T-helper 22 cell (primary cell): ENCODE measurements around the gene FBLN2.
"Not testable (repeated sequence)": the region's sequence is repeated elsewhere in the genome, so short reads cannot be mapped to it uniquely, and the experiment has no call there.

ENCODE experiments used
- DNase-seq: peaks from one replicate; pipeline ENCODE4 v3.0.0-alpha.2; 2020; ENCODE audit warnings: low read depth

The FBLN2 gene

DNA sequence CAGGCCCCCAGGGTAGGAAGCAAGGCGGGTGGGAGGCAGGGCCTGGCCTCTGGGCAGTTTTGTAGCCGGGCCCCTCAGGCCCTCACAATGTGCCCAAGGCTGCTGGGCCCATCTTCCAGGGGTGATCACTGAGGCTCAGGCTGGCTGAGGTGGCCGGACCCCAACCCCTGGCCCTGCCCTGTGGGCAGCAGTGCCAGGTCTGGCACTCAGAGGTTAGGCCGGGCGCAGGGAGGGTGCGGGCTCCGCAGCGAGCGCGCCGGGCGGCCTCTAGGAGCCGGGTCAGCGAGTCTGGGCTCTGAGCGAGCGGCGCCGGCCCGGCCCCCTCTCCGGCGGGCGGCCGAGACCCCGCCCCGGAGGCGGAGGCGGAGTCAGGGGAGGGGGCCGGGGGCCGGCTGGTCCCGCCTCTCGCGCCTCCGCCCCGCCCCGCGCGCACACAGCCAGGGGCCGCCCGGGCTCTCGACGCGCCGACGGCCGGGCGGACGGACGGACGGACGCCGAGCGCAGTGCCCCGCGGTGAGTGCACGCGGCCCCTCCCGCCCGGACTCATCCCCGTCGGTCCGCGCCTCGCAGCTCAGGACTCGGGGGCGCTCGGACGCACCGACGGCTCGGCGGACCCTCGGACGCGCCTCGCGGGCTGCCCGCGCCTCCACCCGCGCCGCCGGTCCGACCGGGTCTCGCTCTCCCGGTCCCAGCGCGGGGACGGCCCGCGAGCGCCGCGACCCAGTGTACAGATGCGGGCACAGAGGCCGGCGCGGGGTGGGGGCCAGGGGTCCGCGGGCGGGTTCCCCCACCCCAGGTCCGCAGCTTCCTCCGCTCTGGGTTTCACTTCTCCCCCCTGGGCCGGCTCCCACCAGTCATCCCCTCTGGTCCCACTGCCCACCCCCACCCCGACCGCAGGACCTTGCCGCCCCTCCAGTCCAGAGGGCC lies at the start of gene FBLN2:
Gene FBLN2, plus strand, starts transcription at position 430 of the 927 bp plus-strand sequence. CDS start 21,231 bp downstream, outside the sequence.
- DNase-seq, result no peak

DNA sequence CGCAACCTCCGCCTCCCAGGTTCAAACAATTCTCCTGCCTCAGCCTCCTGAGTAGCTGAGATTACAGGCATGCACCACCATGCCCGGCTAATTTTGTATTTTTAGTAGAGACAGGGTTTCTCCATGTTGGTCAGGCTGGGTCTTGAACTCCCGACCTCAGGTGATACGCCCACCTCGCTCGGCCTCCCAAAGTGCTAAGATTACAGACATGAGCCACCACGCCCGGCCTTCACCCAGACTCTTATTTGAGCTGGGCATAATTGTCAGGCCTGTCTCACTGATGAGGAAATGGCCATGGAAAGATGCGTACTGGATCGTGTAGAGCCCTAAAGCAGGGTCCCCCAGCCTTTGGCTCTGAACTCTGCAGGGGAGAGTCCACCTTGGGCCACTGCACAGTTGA lies 49.7 kb upstream of the FBLN2 start:
- not testable (repeated sequence) for DNase-seq

DNA sequence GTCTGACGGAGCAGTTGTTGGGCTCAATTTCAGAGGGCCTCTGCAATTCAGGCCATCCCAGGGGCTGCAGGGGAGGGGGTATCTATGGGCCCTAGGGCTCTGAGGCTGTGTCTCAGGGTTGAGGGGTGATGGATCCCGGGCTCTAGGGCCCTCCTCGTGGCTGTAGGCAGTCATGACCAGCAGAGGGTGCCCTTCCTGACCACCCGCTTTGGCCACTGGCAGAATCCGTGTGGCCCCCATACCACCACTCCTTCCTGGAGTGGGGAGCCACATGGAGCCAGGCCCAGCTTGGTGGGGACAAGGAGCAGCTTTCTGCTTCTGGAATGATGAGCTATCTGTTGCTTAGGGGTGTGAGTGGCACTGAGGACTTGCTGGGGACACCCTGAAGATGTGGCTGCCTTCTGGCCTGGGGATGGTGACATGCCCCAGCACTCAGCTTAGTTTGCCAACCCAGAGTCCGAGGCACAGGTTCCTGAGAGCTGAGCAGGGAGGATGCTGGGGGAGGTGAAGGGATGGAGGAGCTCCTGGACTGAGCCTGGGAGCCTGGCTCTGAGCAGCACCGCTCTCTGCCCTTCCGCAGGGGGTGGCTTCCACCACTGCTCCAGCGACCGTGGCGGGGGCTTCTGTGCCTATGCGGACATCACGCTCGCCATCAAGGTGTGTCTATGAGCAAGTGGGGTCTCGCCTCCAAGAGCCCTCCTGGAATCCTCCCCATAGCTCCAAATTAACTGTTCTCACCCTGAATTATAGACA lies 48.6 kb upstream of the FBLN2 start:
- no peak for DNase-seq

GRCh38 chr3:13501056-13501455 lies 47.9 kb upstream of the FBLN2 start:
- no peak for DNase-seq

- no peak for DNase-seq
These were observed 47.4 kb upstream of the FBLN2 start for GRCh38 chr3:13501521-13501920.

GRCh38 chr3:13501958-13502790 lies 46.8 kb upstream of the FBLN2 start:
- no peak for DNase-seq

DNA sequence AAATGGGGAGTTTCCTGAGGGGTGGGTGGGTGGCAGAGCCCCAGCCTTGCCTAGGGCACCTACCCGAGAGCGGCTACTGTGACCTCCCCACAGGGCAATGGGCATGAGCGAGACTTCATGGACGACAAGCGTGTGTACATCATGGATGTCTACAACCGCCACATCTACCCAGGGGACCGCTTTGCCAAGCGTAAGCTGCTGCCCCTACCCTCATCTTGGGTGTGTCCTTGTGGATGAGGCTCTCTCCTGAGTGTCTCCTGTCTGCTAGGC lies 46.2 kb upstream of the FBLN2 start:
- DNase-seq, result no peak

- no peak for DNase-seq
These were observed 44.6 kb upstream of the FBLN2 start for GRCh38 chr3:13504161-13504831.

DNA sequence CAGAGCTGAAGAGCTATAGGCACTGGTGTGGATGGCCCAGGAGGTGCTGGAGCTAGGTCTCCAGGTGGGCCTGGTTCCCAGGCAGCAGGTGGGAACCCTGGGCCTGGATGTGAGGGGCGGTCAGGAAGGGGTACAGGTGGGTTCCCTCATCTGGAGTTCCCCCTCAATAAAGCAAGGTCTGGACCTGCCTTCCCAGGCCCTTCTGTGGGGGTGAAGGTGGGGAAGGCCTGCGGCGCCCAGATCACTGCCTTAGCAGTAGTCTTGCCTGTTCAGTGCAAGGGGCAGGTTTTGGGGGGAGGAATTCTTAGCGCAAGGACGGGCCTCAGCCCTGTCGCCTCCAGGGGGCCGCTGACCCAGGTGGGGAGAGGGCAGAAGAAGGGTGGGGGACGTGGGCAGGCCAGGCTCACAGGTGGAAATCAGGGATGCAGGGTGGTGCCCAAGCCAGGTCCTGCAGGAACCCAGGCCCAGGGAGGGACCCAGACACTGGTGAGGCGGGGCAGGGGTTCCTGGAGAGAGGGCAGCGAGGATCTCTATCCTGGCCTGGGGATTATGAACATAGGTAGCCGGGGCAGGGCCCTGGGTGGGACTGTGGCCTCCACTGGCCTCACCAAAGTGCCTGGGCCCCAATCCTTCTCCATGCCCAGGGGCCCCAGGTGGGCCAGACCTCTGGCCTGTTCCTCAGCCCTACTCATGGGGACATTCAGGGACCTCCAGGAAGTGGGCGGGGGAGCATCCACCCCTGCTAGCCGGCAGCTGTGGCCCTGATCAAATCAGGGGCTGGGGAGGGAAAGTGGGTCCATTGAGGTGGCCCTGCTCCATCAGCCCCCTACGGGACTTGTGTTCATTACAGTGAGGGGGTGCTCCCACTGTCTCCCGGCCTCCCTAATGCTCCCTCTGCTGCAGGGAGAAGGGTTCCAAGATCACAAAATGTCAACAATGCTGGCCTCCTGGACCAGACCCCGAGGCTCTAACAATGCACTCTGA lies 43.5 kb upstream of the FBLN2 start:
- DNase-seq, result no peak

- DNase-seq, result no peak
These were observed 42.7 kb upstream of the FBLN2 start for GRCh38 chr3:13506239-13506638.

GRCh38 chr3:13506680-13507079 lies 42.2 kb upstream of the FBLN2 start:
- DNase-seq, result no peak

- DNase-seq, result no peak
These were observed 41.7 kb upstream of the FBLN2 start for GRCh38 chr3:13507247-13507569.

DNA sequence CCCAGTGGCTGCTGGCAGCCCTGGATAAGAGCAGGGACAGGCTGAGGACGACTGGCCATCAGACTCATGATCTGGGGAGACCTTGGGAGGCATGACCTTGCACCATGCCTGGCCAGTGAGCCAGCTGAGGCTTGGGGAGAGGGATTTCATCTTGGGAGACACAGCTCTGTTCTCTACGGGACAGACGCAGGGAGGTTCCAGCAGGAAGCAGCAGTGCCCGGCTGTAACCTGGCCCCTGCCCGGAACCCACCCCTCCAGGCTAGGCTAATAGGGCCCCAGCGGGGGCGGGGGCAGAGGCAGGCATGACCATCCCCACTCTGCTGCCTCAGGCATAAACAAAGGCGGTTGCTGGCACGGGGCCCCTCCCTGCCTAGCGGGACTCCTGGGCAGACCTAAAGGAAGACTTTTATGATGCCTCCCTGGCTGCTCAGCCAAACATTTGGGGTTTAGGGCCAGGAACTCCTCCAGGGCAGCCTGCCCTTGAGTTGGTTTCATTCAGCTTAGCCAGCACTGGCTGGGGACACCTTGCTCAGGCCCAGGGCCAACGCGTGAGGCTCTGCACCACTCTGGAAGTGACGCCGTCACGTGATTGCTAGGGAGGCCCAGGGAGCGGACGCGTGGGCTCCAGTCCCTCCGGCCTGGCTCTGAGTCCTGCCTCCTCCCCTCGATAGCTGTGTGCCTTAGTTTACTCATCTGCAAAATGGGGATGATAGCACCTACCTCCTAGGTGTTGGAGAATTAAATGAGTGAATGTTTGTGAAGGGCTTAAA lies 41.2 kb upstream of the FBLN2 start:
- DNase-seq, result no peak

- no peak for DNase-seq
These were observed 40.4 kb upstream of the FBLN2 start for GRCh38 chr3:13508496-13508895.

DNA sequence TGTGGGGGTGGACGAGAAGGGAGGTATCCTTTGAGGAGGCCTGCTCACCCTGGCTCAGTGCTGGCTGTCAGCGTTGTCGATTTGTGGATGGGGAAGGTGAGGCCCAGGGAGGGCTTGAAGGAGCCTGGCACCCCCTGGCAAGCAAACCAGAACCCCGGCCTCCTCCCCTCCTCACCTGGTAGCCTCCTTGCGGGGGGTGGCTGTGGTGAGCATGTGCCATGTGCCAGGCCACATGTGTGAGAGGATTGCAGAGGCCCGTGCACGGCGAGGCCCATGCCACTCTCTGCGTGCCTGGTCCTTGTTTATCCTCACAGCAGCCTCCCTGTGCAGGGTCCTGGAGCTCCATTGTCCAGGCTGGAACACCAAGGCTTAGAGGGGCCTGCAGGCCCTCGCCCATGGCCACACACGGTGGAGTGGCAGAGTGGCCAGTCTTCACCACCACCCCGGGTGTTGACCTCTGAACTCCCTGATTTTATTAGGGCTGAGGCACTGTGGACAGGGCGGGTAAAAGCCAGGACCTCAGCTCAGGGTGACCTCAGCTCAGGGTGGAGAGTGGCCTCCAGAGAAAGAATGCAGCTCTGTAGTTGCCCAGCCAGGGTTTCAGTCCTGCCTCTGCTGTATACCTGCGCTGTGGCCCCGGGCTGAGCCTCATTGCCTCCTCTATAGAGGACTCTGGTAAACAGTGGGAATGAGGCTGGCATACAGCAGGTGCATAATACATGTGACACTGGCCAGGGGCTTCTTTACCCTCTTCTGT lies 39.7 kb upstream of the FBLN2 start:
- no peak for DNase-seq

DNA sequence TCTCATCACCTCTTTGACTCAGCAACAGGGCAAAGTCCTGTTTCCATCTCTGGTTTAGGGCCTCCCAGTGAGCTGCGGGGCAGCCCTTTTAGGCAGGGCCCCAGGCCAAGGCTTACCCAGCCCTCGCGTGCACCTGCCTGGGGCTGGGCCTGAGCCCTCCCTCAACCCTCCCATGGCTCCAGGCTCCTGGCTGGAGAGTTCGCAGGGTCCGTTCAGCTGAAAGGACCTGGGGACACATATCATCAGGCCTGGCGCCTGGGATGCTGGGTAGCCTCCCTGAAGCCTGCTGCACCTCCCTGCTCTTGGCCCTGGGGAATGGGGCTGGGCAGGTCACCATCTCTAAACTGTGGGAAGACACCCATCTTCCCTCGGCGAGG lies 39.1 kb upstream of the FBLN2 start:
- no peak for DNase-seq

- no peak for DNase-seq
These were observed 36.5 kb upstream of the FBLN2 start for GRCh38 chr3:13512451-13512850.

DNA sequence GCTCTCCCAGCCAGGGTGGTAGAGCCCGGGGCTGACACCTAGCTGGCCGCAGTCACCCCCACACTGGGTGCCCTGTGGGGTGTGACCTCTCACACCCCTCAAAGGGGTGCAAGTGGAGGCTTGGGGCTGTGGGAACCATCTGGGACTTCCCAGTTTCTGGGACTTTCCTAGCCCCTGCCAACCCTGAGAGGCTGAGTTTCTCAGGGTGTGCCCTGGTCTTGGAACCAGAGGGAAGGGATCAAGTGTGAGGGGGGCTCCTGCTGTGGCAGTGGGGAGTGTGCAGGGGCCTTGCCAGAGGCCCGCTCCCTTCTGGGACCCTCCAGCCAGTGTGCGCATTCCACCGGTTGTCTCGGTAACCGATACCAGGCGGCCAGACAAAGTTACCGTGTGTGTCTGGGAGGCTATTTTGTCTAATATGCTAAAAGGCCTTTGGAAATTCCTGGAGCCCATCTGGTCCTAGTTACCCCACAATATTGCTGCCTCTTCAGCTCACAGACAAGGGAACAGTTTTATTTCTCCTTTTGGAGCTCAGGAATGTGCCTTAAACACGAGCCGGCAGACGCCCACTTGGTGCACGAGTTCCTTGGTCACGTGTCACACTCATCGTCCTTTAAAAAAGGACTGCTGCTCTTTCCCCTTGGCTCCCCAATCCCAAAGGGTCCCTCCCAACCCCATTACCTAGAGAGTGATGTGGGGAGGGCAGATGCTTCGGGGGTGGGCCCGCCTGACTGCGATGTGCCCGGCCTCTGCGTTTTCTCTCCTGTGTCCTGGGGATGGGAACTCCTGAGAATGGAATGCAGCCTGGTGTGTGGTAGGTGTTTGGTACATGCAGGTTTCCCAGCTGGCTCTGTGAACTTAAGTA lies 35.6 kb upstream of the FBLN2 start:
- no peak for DNase-seq
